HEK293 (cell line): ENCODE results near the gene SLC26A6.
A peak's percentile ranks its signal among the peaks of the same experiment; 100 is the strongest.

Source experiments
- CTCF ChIA-PET: fragments of 350-600 bp; formaldehyde crosslinking; extraction: SDS; loops from one replicate; lab custom pipeline; 2021; ENCODE audit warnings: antibody characterized with exemption; lab: Yijun Ruan, JAX
- POLR2A ChIA-PET: fragments of 300-600 bp; formaldehyde crosslinking; extraction: SDS; loops from one replicate; lab custom pipeline; 2020; ENCODE audit warnings: antibody characterized with exemption, inconsistent platforms; lab: Yijun Ruan, JAX
- H3K27ac ChIP-seq: fragments of 200-500 bp; sonication (Bioruptor generic); 2 replicates; pipeline ENCODE4 v1.5.1; 2014; ENCODE audit warnings: low read depth, low read length, control low read depth, inconsistent platforms; ENCODE audit errors: extremely low read depth
- H3K36me3 ChIP-seq, 2 experiments: fragments of 200-500 bp in 1 of 2; sonication (Bioruptor generic) in 1 of 2; 1 replicate in 1 of 2; 2 replicates in 1 of 2; pipeline ENCODE4 v1.5.1; 2014 to 2017; ENCODE audit warnings: inconsistent platforms in 2 of 2, low read length in 2 of 2; ENCODE audit not compliant: control insufficient read depth in 2 of 2, insufficient read depth in 1 of 2
- H3K4me1 ChIP-seq: fragments of 200-500 bp; sonication (Bioruptor generic); 2 replicates; pipeline ENCODE4 v1.5.1; 2014; ENCODE audit warnings: mild to moderate bottlenecking, low read length, inconsistent platforms; ENCODE audit not compliant: control insufficient read depth, insufficient read depth
- H3K4me3 ChIP-seq: 2 replicates; pipeline ENCODE4 v1.5.1; 2011; ENCODE audit warnings: low read depth, mild to moderate bottlenecking, control low read depth, low read length, moderate library complexity
- H3K9me3 ChIP-seq: fragments of 200-500 bp; sonication (Bioruptor generic); 2 replicates; pipeline ENCODE4 v1.5.1; 2014; ENCODE audit warnings: low read depth, low read length, inconsistent platforms; ENCODE audit not compliant: control insufficient read depth, insufficient read depth
- EGR2 ChIP-seq: fragments of 450-650 bp; formaldehyde crosslinking; IDR thresholded peaks from 2 replicates; pipeline ENCODE4 v1.5.1; 2016; ENCODE audit warnings: low read depth, missing biosample characterization, missing genetic modification characterization
- GFI1B ChIP-seq: fragments of 450-650 bp; formaldehyde crosslinking; IDR thresholded peaks from 2 replicates; pipeline ENCODE4 v1.5.1; 2016; ENCODE audit warnings: missing biosample characterization, missing genetic modification characterization
- GLIS1 ChIP-seq: fragments of 450-650 bp; formaldehyde crosslinking; IDR thresholded peaks from 2 replicates; pipeline ENCODE4 v1.5.1; 2016; ENCODE audit warnings: missing biosample characterization, missing genetic modification characterization
- GLIS2 ChIP-seq: fragments of 450-650 bp; formaldehyde crosslinking; IDR thresholded peaks from 2 replicates; pipeline ENCODE4 v1.5.1; 2016; ENCODE audit warnings: missing biosample characterization, missing genetic modification characterization
- HOXC10 ChIP-seq: sonication (generic); formaldehyde crosslinking; IDR thresholded peaks from 2 replicates; pipeline ENCODE4 v1.8.1; 2023; ENCODE audit warnings: mild to moderate bottlenecking, missing genetic modification reagents
- KLF16 ChIP-seq: fragments of 450-650 bp; formaldehyde crosslinking; IDR thresholded peaks from 2 replicates; pipeline ENCODE4 v1.5.1; 2017; ENCODE audit warnings: missing biosample characterization, missing genetic modification characterization
- MYNN ChIP-seq: fragments of 450-650 bp; formaldehyde crosslinking; IDR thresholded peaks from 2 replicates; pipeline ENCODE4 v1.5.1; 2016; ENCODE audit warnings: missing biosample characterization, missing genetic modification characterization, borderline replicate concordance
- OSR2 ChIP-seq: fragments of 450-650 bp; formaldehyde crosslinking; IDR thresholded peaks from 2 replicates; pipeline ENCODE4 v1.5.1; 2016; ENCODE audit warnings: missing biosample characterization, missing genetic modification characterization
- REPIN1 ChIP-seq: fragments of 450-650 bp; formaldehyde crosslinking; IDR thresholded peaks from 2 replicates; pipeline ENCODE4 v1.5.1; 2017; ENCODE audit warnings: missing biosample characterization, missing genetic modification characterization, low read depth
- SETDB1 ChIP-seq: IDR thresholded peaks from one replicate; pipeline ENCODE4 v1.6.1; 2017; ENCODE audit warnings: mild to moderate bottlenecking, low read length, moderate library complexity, mixed read lengths; ENCODE audit not compliant: insufficient read length
- TRIM28 ChIP-seq: IDR thresholded peaks from 2 replicates; pipeline ENCODE4 v1.6.1; 2011; ENCODE audit warnings: low read length, control low read depth, borderline replicate concordance
- ZBTB20 ChIP-seq: fragments of 450-650 bp; formaldehyde crosslinking; IDR thresholded peaks from 2 replicates; pipeline ENCODE4 v1.5.1; 2016; ENCODE audit warnings: missing biosample characterization, missing genetic modification characterization
- ZBTB48 ChIP-seq: fragments of 450-650 bp; formaldehyde crosslinking; IDR thresholded peaks from 2 replicates; pipeline ENCODE4 v1.5.1; 2016; ENCODE audit warnings: missing biosample characterization, missing genetic modification characterization
- ZBTB7A ChIP-seq: fragments of 450-650 bp; formaldehyde crosslinking; IDR thresholded peaks from 2 replicates; pipeline ENCODE4 v1.5.1; 2016; ENCODE audit warnings: low read depth, missing biosample characterization, missing genetic modification characterization
- ZFP69B ChIP-seq: fragments of 450-650 bp; formaldehyde crosslinking; IDR thresholded peaks from 2 replicates; pipeline ENCODE4 v1.5.1; 2016; ENCODE audit warnings: missing biosample characterization, missing genetic modification characterization
- ZIC2 ChIP-seq: fragments of 450-650 bp; formaldehyde crosslinking; IDR thresholded peaks from 2 replicates; pipeline ENCODE4 v1.5.1; 2016; ENCODE audit warnings: missing biosample characterization, missing genetic modification characterization
- ZNF24 ChIP-seq: fragments of 450-650 bp; formaldehyde crosslinking; IDR thresholded peaks from 2 replicates; pipeline ENCODE4 v1.5.1; 2016; ENCODE audit warnings: missing biosample characterization, missing genetic modification characterization
- ZNF416 ChIP-seq: fragments of 450-650 bp; formaldehyde crosslinking; IDR thresholded peaks from 2 replicates; pipeline ENCODE4 v1.5.1; 2016; ENCODE audit warnings: missing biosample characterization, missing genetic modification characterization
- ZNF426 ChIP-seq: fragments of 450-650 bp; formaldehyde crosslinking; IDR thresholded peaks from 2 replicates; pipeline ENCODE4 v1.5.1; 2017; ENCODE audit warnings: missing biosample characterization, missing genetic modification characterization, mild to moderate bottlenecking, inconsistent platforms, moderate library complexity
- ZNF433 ChIP-seq: fragments of 450-650 bp; formaldehyde crosslinking; IDR thresholded peaks from 2 replicates; pipeline ENCODE4 v1.5.1; 2016; ENCODE audit warnings: missing biosample characterization, missing genetic modification characterization, low read depth
- ZNF449 ChIP-seq: fragments of 450-650 bp; formaldehyde crosslinking; IDR thresholded peaks from 2 replicates; pipeline ENCODE4 v1.5.1; 2017; ENCODE audit warnings: missing biosample characterization, mild to moderate bottlenecking, missing genetic modification characterization, moderate library complexity
- ZNF623 ChIP-seq: fragments of 450-650 bp; formaldehyde crosslinking; IDR thresholded peaks from 2 replicates; pipeline ENCODE4 v1.5.1; 2016; ENCODE audit warnings: missing biosample characterization, missing genetic modification characterization
- ZNF791 ChIP-seq: fragments of 450-650 bp; formaldehyde crosslinking; IDR thresholded peaks from 2 replicates; pipeline ENCODE4 v1.5.1; 2016; ENCODE audit warnings: missing biosample characterization, missing genetic modification characterization
- ZNF792 ChIP-seq: fragments of 450-650 bp; formaldehyde crosslinking; IDR thresholded peaks from 2 replicates; pipeline ENCODE4 v1.5.1; 2016; ENCODE audit warnings: missing biosample characterization, missing genetic modification characterization
- TF ChIP-seq, protein P1 (sequence below): fragments of 450-650 bp; formaldehyde crosslinking; IDR thresholded peaks from 2 replicates; pipeline ENCODE4 v1.5.1; 2017; ENCODE audit warnings: missing biosample characterization, missing genetic modification characterization
- TF ChIP-seq, protein P2 (sequence below): fragments of 450-650 bp; formaldehyde crosslinking; IDR thresholded peaks from 2 replicates; pipeline ENCODE4 v1.5.1; 2016; ENCODE audit warnings: missing biosample characterization, missing genetic modification characterization

The SLC26A6 gene

DNA sequence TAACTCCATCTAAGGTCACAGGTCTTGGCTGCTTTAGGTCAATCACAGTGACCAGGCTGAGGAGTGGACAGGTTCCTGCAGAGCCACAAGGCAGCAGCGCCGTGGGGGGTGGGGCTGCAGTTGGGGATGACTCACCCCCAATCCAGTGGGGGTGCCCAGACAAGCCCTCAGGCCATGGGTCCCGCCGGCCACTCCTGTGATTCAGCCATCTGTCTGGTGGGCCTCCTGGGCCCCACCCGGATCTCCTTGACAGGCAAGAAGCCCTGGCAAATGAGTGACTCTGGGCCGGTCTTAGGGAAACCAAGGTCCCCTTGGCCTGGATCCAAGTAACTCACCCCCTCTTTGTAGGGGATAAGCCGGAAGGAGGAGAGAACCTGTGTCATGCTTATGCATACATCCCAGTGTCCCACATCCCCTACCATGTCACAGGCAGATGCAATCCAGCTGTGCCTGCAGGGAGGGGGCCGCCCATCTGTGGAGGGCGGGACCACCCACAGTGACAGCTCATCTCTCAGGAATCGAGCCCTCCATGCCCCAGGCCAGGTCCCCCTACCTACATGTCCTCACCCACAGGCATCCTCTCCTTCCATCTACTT is 39.6 kb downstream of the SLC26A6 start (continued):
- TF ChIP-seq, protein P1, sequence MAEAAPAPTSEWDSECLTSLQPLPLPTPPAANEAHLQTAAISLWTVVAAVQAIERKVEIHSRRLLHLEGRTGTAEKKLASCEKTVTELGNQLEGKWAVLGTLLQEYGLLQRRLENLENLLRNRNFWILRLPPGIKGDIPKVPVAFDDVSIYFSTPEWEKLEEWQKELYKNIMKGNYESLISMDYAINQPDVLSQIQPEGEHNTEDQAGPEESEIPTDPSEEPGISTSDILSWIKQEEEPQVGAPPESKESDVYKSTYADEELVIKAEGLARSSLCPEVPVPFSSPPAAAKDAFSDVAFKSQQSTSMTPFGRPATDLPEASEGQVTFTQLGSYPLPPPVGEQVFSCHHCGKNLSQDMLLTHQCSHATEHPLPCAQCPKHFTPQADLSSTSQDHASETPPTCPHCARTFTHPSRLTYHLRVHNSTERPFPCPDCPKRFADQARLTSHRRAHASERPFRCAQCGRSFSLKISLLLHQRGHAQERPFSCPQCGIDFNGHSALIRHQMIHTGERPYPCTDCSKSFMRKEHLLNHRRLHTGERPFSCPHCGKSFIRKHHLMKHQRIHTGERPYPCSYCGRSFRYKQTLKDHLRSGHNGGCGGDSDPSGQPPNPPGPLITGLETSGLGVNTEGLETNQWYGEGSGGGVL (tag by site-specific recombination) = peak; percentile 25; the same call in 1 of the 2 replicates
- peak; percentile 87 for TF ChIP-seq GLIS1 (tag by site-specific recombination)
- no peak for TF ChIP-seq TRIM28
- 0 out of 2 replicates have a peak, but pooled peaks have one; percentile 24 for TF ChIP-seq ZBTB48 (tag by site-specific recombination)
- no peak for TF ChIP-seq ZBTB7A (tag by site-specific recombination)
- TF ChIP-seq ZFP69B (tag by site-specific recombination) = peak; percentile 77
- TF ChIP-seq KLF16 (tag by site-specific recombination) = 0 out of 2 replicates have a peak, but pooled peaks have one; percentile 9
- TF ChIP-seq ZNF449 (tag by site-specific recombination) = no peak
- peak; percentile 78 for TF ChIP-seq ZIC2 (tag by site-specific recombination)
- TF ChIP-seq MYNN (tag by site-specific recombination) = no peak
- 0 out of 2 replicates have a peak, but pooled peaks have one; percentile 34 for TF ChIP-seq GLIS2 (tag by site-specific recombination)
- no peak for TF ChIP-seq ZNF792 (tag by site-specific recombination)
- TF ChIP-seq, protein P2, sequence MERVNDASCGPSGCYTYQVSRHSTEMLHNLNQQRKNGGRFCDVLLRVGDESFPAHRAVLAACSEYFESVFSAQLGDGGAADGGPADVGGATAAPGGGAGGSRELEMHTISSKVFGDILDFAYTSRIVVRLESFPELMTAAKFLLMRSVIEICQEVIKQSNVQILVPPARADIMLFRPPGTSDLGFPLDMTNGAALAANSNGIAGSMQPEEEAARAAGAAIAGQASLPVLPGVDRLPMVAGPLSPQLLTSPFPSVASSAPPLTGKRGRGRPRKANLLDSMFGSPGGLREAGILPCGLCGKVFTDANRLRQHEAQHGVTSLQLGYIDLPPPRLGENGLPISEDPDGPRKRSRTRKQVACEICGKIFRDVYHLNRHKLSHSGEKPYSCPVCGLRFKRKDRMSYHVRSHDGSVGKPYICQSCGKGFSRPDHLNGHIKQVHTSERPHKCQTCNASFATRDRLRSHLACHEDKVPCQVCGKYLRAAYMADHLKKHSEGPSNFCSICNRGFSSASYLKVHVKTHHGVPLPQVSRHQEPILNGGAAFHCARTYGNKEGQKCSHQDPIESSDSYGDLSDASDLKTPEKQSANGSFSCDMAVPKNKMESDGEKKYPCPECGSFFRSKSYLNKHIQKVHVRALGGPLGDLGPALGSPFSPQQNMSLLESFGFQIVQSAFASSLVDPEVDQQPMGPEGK = 0 out of 2 replicates have a peak, but pooled peaks have one; percentile 20
- TF ChIP-seq SETDB1 = no peak
- TF ChIP-seq ZNF623 = no peak

- no peak within 1 kb of the TSS; the same call in 1 of the 2 replicates for H3K27ac ChIP-seq
- H3K36me3 ChIP-seq = peaks cover 0 to 34% of the 10 kb centered on the region in 2 experiments; a peak in 1 of 3 replicates
- ChIA-PET CTCF (no interaction called here), POLR2A (no interaction called here)
- H3K4me1 ChIP-seq = no peaks in the 10 kb centered on the region; the same call in 1 of the 2 replicates
- H3K9me3 ChIP-seq = no peaks in the 10 kb centered on the region
- H3K4me3 ChIP-seq = peak within 1 kb of the TSS; percentile 32
- TF ChIP-seq ZNF426 (tag by site-specific recombination) = no peak
- TF ChIP-seq, all 188 proteins: peak for 0
Measured at GRCh38 chr3:48595075-48595525, 40.2 kb downstream of the SLC26A6 start, which contains the start of gene COL7A1. COL7A1 (minus strand) TSS chr3:48595329; CDS start chr3:48595159, 170 bp downstream.

DNA sequence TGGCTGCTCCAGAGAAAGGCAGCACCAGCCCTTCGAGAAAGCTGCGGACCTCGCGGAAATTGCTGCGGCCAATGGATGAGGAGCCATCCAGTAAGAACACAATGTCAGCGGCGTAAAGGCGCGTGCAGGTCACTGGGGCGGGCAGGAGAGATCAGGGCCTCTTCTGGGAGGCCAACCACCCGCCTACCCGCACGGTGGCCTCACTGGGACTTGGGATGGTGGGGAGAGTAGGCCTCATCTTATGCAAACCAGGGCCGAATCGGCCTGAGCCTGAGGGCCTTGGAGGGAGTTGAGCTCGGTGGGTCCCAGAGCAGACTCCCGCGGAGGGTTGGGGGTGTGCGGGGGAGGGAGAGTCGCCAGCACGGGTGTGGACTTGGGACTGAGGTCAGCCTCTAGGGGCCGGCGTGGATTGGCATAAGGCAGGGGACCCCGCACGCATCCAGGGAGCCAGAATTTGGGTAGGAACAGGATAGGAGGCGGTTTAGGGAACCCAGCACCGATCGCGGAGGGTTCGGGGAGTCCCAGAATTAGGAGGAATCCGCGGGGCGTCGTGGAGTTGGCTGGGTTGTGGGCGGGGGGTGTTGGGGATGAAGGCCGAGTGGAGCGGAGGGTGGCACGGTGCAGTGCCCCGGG is 40.7 kb downstream of the SLC26A6 start:
- ChIA-PET POLR2A (no interaction called here), CTCF (no interaction called here)
- Histone ChIP-seq H3K4me3 (peak overlapping the region; percentile 32), H3K9me3 (no peaks in the 10 kb centered on the region), H3K27ac (no peak overlapping the region), H3K4me1 (no peaks in the 10 kb centered on the region; the same call in 1 of the 2 replicates), H3K36me3 (peaks cover 0 to 28% of the 10 kb centered on the region in 2 experiments; a peak in 1 of 3 replicates)
- TF ChIP-seq ZBTB20 (tag by site-specific recombination) (no peak), HOXC10 (no peak), ZNF24 (tag by site-specific recombination) (no peak), ZNF416 (no peak), REPIN1 (tag by site-specific recombination) (no peak), OSR2 (tag by site-specific recombination) (no peak), GFI1B (tag by site-specific recombination) (no peak), EGR2 (tag by site-specific recombination) (no peak), ZNF791 (tag by site-specific recombination) (no peak), ZNF433 (no peak)
